Ectodermal cell (in vitro differentiated cells): ENCODE data around the gene HOMEZ.
"Not testable (repeated sequence)": the region's sequence is repeated elsewhere in the genome, so short reads cannot be mapped to it uniquely, and the experiment has no call there.

Experiments used
- H3K27ac ChIP-seq: 2 replicates; pipeline ENCODE4 v1.7.0; 2013; ENCODE audit warnings: mild to moderate bottlenecking, low read depth, low read length; ENCODE audit not compliant: insufficient read depth, poor library complexity, severe bottlenecking
- H3K27me3 ChIP-seq: 2 replicates; pipeline ENCODE4 v1.7.0; 2013; ENCODE audit warnings: mild to moderate bottlenecking, low read length; ENCODE audit not compliant: insufficient read depth, control insufficient read depth, poor library complexity, severe bottlenecking
- H3K36me3 ChIP-seq: one replicate; pipeline ENCODE4 v1.7.0; 2013; ENCODE audit warnings: low read length; ENCODE audit not compliant: control insufficient read depth, insufficient read depth
- H3K4me1 ChIP-seq: one replicate; pipeline ENCODE4 v1.7.0; 2013; ENCODE audit warnings: low read length; ENCODE audit not compliant: control insufficient read depth, insufficient read depth
- H3K4me3 ChIP-seq: 2 replicates; pipeline ENCODE4 v1.7.0; 2013; ENCODE audit warnings: low read depth, low read length, control low read depth; ENCODE audit not compliant: insufficient read depth
- H3K9me3 ChIP-seq: 2 replicates; pipeline ENCODE4 v1.7.0; 2013; ENCODE audit warnings: mild to moderate bottlenecking, low read length, moderate library complexity; ENCODE audit not compliant: control insufficient read depth
- WGBS, 2 experiments: methylation state at CpG; one replicate each; pipeline ENCODE4 v1.1.7; 2013; ENCODE audit warnings: missing lambda C conversion rate in 2 of 2; 5-methylcytosine and 5-hydroxymethylcytosine counted together

The HOMEZ gene

DNA sequence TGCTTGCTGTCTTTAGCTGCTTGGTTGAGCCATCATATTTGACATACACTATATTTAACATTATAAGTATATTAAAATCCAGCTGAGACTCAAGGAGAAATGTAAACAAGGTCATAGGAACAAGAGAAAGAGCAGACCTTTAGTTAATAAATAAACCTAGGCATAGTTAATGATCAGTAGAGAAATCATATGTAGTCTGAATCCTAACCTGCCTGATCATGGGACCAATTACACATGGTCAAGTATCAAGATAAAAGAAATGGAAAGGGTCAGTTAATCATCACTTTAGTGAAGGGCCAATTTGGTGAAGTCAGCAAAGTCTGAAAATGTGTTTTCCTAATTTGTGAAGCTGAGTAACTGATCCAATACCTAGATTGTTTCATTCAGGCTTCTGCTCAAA is 40.6 kb downstream of the HOMEZ start:
- Histone ChIP-seq H3K36me3 (no peaks in the 10 kb centered on the region), H3K27ac (no peak overlapping the region), H3K4me1 (no peaks in the 10 kb centered on the region)

DNA sequence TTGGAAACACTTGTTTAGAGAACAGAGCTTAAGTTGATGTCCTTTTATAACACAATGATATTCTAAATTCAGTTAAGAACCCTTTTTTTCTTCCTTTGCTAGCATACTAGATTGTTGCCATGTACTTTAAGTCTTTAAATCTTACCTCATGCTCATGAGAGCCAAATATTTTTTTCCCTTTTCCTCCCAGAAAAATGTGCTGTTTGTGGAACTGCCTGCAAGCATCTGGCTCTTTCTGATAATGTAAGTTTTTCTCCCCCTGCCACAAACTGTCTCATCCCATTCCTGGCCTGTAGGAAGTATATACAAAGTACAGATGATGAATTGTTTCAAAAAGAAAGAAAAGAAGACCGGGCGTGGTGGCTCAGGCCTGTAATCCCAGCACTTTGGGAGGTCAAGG is 42.9 kb downstream of the HOMEZ start:
- Histone ChIP-seq H3K27ac (no peak overlapping the region), H3K4me3 (no peak overlapping the region), H3K27me3 (no peaks in the 10 kb centered on the region), H3K4me1 (peaks cover under 1% of the 10 kb centered on the region), H3K36me3 (no peaks in the 10 kb centered on the region), H3K9me3 (no peaks in the 10 kb centered on the region)
- WGBS, 2 experiments, result 94 to 97% methylated on average over 2 of the region's 2 CpGs

More for the DNA sequence above, 40.6 kb downstream of the HOMEZ start:
- no peak overlapping the region for H3K4me3 ChIP-seq
- H3K9me3 ChIP-seq, result no peaks in the 10 kb centered on the region
- H3K27me3 ChIP-seq, result no peaks in the 10 kb centered on the region

DNA sequence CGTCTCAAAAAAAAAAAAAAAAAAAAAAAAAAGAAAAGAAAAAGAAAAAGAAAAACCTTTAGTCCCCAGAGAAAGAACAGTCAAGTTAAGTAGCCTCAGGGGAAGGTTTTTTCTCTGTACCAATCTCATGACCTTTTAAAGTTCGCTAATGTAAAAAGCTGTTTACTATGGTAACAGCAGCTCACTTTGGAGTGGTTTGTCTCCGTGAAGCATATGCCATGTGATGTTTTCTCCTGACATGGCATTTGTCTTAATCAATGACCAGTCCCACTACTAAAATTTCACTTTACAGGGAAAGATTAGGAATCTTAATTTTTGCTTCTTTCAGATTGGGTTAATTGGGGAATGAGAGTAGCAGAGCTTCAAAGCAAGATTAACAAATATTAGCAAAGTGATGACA is 43.9 kb downstream of the HOMEZ start:
- no peak overlapping the region for H3K4me3 ChIP-seq
- H3K9me3 ChIP-seq, result no peaks in the 10 kb centered on the region
- H3K27ac ChIP-seq, result no peak overlapping the region
- peaks cover 6% of the 10 kb centered on the region for H3K4me1 ChIP-seq
- H3K36me3 ChIP-seq, result no peaks in the 10 kb centered on the region
- no peaks in the 10 kb centered on the region for H3K27me3 ChIP-seq
- WGBS, 2 experiments, result 76 to 91% methylated on average over 2 of the region's 3 CpGs

DNA sequence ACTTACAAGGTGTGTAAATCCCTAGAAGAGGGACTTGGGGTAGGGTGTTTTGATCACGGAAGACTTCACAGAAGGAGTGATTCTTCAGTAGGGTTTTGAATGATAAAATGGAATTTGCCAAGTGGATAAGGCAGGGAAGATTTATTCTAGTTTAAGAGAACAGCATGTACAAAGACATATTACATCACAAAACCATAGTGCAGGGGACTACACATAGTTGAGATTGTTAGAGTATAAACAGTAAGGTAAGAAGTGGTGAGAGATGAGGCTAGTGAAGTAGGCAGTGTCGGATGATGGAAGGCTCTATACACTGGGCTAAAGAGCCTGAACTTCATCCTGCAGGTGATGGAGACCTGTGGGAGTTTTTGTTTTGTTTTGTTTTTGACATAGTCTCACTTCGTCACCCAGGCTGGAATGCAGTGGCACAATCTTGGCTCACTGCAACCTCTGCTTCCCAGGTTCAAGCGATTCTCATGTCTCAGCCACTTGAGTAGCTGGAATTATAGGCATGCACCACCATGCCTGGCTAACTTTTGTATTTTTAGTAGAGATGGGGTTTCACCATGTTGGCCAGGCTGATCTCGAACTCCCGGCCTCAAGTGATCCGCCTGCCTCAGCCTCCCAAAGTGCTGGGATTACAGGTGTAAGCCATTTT is 44.7 kb downstream of the HOMEZ start:
- H3K36me3 ChIP-seq, H3K4me1 ChIP-seq, H3K27me3 ChIP-seq, H3K27ac ChIP-seq, H3K4me3 ChIP-seq, H3K9me3 ChIP-seq: not testable (repeated sequence)
- whole genome bisulfite sequencing, 2 experiments, result 93 to 94% methylated on average over 7 of the region's 7 CpGs

DNA sequence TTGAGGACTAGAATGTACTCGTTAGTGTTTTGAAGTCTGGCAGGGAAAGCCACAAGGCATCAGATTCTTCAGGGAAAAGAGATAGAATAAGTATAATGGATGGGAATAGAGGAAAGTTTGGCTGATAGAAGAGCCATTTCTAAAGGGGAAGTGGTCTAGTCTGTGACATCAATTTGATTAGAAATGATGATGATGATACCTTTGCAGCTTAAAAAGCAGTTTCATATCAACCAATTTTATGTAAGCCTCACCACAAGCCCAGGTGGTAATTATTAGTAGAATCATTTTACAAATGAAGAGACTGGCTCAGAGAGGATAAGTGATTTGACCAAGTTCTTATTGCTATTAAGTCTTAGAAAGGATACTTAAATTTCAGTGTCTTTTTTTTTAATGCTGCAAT is 45.3 kb downstream of the HOMEZ start:
- no peaks in the 10 kb centered on the region for H3K27me3 ChIP-seq
- WGBS, 2 experiments, result 86 to 88% methylated on average over 1 of the region's 1 CpG
- no peak overlapping the region for H3K27ac ChIP-seq
- no peaks in the 10 kb centered on the region for H3K36me3 ChIP-seq
- H3K4me3 ChIP-seq, result no peak overlapping the region
- H3K9me3 ChIP-seq, result no peaks in the 10 kb centered on the region
- H3K4me1 ChIP-seq, result peaks cover 6% of the 10 kb centered on the region

DNA sequence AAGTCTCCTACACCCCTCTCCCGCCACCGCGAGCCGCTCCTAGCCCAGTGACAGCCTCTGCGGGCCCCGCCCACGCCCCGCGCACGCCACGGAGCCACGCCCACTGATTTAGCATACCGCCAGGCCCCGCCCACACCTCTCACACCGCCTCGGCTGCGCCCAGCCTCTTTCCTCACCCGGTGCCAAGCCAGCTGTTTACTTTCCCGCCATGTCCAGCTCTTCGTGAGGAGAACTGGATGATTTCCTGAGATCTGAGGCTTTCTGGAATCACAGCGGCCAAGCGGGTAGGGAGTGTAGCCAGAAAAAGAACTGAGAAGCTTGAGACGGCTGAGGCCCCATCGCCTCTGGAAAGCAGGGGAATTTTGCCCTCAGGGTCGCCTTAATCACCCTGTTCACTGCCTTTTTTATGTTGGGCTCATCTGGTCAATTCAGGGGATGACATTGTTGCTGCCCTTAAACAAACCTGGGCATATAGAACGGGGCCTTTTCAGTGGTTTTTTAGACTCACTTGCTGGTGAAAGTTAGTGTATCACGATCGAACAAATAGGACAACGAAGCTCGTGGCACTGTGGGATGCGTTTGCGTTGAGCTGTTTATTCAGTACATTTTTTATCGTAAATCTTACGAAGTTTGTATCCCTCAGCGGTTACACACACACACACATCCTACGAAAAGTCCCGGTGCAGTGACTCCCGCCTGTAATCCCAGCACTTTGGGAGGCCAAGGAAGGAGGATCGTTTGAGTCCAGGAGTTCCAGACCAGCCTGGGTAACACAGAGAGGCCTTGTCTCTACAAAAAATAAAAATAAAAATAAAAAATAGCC is 47.9 kb downstream of the HOMEZ start, which contains the start of gene RNF212B:
Gene RNF212B, plus strand, starts transcription at position 165 of the 823 bp plus-strand sequence. CDS start 2,410 bp downstream, outside the sequence.
- no peak within 1 kb of the TSS for H3K27ac ChIP-seq
- 37% methylated on average over 39 of the region's 39 CpGs for WGBS, 2 experiments
- peak within 1 kb of the TSS; percentile 14 for H3K4me3 ChIP-seq
- no peaks in the 10 kb centered on the region for H3K9me3 ChIP-seq
- H3K36me3 ChIP-seq, result no peaks in the 10 kb centered on the region
- H3K4me1 ChIP-seq, result peaks cover 6% of the 10 kb centered on the region
- no peaks in the 10 kb centered on the region for H3K27me3 ChIP-seq

DNA sequence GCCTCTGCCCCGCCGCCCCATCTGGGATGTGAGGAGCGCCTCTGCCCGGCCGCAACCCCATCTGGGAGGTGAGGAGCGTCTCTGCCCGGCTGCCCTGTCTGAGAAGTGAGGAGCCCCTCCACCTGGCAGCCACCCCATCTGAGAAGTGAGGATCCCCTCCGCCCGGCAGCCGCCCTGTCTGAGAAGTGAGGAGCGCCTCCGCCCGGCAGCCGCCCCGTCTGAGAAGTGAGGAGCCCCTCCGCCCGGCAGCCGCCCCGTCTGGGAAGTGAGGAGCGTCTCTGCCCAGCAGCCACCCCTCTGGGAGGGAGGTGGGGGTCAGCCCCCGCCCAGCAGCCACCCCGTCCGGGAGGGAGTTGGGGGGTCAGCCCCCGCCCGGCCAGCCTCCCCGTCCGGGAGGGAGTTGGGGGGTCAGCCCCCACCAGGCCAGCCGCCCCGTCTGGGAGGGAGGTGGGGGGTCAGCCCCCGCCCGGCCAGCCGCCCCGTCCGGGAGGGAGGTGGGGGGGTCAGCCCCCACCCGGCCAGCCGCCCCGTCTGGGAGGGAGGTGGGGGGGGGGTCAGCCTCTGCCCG is 53.6 kb downstream of the HOMEZ start:
- not testable (repeated sequence) for H3K27me3 ChIP-seq, H3K9me3 ChIP-seq, H3K4me3 ChIP-seq, H3K4me1 ChIP-seq, H3K27ac ChIP-seq, H3K36me3 ChIP-seq
- 95 to 96% methylated on average over 35 to 38 of the region's 38 CpGs for WGBS, 2 experiments

DNA sequence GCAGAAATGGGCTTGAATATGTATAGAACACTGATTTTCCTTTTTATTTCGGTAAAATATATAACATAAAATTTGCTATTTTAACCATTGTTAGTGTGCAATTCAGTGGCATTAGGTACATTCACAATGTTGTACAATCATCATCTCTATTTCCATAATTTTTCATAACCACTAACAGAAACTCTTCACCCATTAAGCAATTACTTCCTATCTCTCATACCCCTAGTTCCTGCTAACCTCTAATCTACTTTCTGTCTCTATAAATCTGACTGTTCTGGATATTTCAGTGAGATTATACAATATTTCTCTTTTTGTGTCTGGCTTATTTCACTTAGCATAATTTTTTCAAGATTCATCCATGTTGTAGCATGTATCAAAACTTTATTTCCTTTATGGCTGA is 57.1 kb downstream of the HOMEZ start:
- Histone ChIP-seq H3K4me1 (no peaks in the 10 kb centered on the region), H3K36me3 (no peaks in the 10 kb centered on the region), H3K27ac (no peak overlapping the region), H3K4me3 (no peak overlapping the region), H3K27me3 (no peaks in the 10 kb centered on the region), H3K9me3 (no peaks in the 10 kb centered on the region)
- no CpG with 5 or more reads among the region's 1 CpG for WGBS, 2 experiments

DNA sequence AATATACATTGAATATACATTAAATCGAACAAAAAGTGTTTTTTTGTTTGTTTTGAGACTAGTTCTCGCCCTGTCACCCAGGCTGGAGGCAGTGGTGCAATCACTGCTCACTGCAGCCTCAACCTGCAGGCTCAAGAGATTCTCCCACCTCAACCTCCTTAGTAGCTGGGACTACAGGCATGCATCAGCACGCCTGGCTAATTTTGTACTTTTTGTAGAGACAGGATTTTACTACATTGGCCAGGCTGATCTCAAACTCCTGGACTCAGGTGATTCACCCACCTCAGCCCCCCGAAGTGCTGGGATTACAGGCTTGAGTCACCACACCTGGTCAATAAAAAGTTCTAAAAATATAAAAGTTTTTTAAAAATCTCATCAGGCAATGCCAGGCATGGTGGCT is 58.4 kb downstream of the HOMEZ start:
- Histone ChIP-seq H3K27ac (no peak overlapping the region), H3K4me3 (no peak overlapping the region), H3K9me3 (no peaks in the 10 kb centered on the region), H3K27me3 (no peaks in the 10 kb centered on the region), H3K36me3 (no peaks in the 10 kb centered on the region), H3K4me1 (no peaks in the 10 kb centered on the region)
- 88 to 95% methylated on average over 3 to 4 of the region's 4 CpGs for WGBS, 2 experiments

DNA sequence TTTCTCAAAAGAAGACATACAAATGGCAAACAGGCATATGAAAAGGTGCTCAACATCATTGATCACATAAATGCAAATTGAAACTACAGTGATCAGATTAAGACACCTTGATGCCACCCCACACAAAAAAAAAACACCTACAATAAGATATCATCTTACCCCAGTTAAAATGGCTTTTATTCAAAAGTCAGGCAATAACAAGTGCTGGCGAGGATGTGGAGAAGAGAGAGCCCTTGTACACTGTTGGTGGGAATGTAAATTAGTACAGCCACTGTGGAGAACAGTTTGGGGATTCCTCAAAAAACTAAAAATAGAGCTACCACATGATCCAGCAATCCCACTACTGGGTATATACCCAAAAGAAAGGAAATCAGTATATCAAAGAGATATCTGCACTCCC is 61.0 kb downstream of the HOMEZ start:
- not testable (repeated sequence) for H3K27ac ChIP-seq, H3K36me3 ChIP-seq, H3K27me3 ChIP-seq, H3K4me1 ChIP-seq, H3K9me3 ChIP-seq, H3K4me3 ChIP-seq
- 100% methylated on average over 1 of the region's 1 CpG; no CpG with 5 or more reads in 1 of the 2 experiments for WGBS, 2 experiments
